ENCODE results near the gene CMBL. TPM values are rescaled to one million over a fixed set of nuclear protein-coding genes. Genes with fewer than 3 reads are reported as not detected.

The CMBL gene
- total and polyA plus RNA-seq, 2 of the 13 experiments (the other 11 are each of a cell fraction or from before 2014, with no cell fraction given), result 11.5 to 17.0 TPM

DNA sequence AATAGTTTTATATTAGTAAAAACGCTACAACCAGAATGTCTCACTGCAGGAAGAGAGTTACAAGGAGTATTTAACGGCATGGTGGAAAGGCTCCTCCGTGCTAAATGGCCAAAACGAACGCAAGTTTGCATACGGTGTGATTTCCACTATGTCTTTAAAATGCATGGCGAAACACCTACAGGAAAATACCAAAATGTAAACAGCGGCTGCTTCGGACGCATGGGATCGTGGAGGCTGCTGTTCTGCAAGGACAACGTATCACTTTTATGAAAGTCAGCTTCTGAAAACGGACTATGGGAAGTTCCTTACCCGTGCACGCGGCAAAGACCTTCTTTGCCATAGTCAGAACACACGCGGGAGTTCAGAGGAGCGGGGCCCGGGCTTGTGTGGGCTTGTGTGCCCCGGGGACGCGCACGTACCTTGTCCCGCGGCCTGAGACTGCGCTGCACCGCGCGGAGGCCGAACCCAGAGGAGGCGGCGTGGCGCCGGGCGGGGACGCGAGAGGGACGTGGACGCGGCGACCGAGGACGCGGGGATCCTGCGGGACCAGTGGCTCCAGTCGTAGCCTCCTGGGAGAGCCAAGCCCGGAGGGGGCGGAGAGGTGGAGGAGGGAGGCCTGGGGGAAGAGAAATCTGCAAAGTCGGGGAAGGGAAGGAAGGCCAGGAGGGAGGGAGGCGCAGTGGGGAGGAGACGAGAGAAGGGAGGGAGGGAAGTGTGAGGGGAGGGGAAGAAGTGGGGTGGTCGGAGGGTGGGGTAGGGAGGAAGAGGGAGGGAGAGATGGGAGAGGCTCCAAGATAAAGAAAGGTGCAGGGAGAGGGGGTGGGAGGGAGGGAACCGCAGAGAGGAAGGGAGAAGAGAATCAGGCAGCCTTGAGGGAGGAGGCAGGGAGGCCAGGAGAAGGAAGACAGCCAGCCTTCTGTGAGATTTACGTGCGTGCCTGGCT is at the start of gene CMBL (continued):
- TF ChIP-seq AGO2 (optimal IDR thresholded peaks at IDR 0.05; ENCODE audit: low read depth, low read length), result peak; percentile 20
- TF ChIP-seq, protein P1, sequence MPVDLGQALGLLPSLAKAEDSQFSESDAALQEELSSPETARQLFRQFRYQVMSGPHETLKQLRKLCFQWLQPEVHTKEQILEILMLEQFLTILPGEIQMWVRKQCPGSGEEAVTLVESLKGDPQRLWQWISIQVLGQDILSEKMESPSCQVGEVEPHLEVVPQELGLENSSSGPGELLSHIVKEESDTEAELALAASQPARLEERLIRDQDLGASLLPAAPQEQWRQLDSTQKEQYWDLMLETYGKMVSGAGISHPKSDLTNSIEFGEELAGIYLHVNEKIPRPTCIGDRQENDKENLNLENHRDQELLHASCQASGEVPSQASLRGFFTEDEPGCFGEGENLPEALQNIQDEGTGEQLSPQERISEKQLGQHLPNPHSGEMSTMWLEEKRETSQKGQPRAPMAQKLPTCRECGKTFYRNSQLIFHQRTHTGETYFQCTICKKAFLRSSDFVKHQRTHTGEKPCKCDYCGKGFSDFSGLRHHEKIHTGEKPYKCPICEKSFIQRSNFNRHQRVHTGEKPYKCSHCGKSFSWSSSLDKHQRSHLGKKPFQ (CRISPR knock-in tag; IDR thresholded peaks at IDR 0.05; ENCODE audit: insufficient replicate concordance), result no peak
- peak; percentile 63; the same call in 1 of the 2 replicates for TF ChIP-seq HOXA5 (CRISPR knock-in tag; IDR thresholded peaks at IDR 0.05)
- peak; percentile 26; the same call in 1 of the 2 replicates for TF ChIP-seq ARNT2 (CRISPR knock-in tag; IDR thresholded peaks at IDR 0.05; ENCODE audit: low read depth)
- TF ChIP-seq, protein P2, sequence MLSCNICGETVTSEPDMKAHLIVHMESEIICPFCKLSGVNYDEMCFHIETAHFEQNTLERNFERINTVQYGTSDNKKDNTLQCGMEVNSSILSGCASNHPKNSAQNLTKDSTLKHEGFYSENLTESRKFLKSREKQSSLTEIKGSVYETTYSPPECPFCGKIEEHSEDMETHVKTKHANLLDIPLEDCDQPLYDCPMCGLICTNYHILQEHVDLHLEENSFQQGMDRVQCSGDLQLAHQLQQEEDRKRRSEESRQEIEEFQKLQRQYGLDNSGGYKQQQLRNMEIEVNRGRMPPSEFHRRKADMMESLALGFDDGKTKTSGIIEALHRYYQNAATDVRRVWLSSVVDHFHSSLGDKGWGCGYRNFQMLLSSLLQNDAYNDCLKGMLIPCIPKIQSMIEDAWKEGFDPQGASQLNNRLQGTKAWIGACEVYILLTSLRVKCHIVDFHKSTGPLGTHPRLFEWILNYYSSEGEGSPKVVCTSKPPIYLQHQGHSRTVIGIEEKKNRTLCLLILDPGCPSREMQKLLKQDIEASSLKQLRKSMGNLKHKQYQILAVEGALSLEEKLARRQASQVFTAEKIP (CRISPR knock-in tag; IDR thresholded peaks at IDR 0.05; ENCODE audit: borderline replicate concordance), result no peak
- no peak for TF ChIP-seq ZNF563 (CRISPR knock-in tag; IDR thresholded peaks at IDR 0.05)
- TF ChIP-seq SIN3B (IDR thresholded peaks at IDR 0.05; ENCODE audit: low read length), result no peak
- TF ChIP-seq CHD4 (IDR thresholded peaks at IDR 0.05; ENCODE audit: borderline replicate concordance, low read length), result no peak
- no peak for TF ChIP-seq RFX3 (CRISPR knock-in tag; IDR thresholded peaks at IDR 0.05)
- no peak for TF ChIP-seq ZNF329 (CRISPR knock-in tag; IDR thresholded peaks at IDR 0.05; ENCODE audit: low read depth)
- TF ChIP-seq HOXA9 (CRISPR knock-in tag; IDR thresholded peaks at IDR 0.05; ENCODE audit: borderline replicate concordance), result peak; percentile 68; the same call in 1 of the 2 replicates
- TF ChIP-seq, protein P3, sequence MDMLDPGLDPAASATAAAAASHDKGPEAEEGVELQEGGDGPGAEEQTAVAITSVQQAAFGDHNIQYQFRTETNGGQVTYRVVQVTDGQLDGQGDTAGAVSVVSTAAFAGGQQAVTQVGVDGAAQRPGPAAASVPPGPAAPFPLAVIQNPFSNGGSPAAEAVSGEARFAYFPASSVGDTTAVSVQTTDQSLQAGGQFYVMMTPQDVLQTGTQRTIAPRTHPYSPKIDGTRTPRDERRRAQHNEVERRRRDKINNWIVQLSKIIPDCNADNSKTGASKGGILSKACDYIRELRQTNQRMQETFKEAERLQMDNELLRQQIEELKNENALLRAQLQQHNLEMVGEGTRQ (IDR thresholded peaks at IDR 0.05; ENCODE audit: low read depth, low read length), result no peak
- TF ChIP-seq, protein P3 (CRISPR knock-in tag; IDR thresholded peaks at IDR 0.05; ENCODE audit: borderline replicate concordance), result no peak
- TF ChIP-seq, protein P4, sequence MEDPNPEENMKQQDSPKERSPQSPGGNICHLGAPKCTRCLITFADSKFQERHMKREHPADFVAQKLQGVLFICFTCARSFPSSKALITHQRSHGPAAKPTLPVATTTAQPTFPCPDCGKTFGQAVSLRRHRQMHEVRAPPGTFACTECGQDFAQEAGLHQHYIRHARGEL (CRISPR knock-in tag; IDR thresholded peaks at IDR 0.05), result no peak
- no peak for TF ChIP-seq ARNT (IDR thresholded peaks at IDR 0.05)
- TF ChIP-seq POLR2AphosphoS2 (IDR thresholded peaks at IDR 0.05; ENCODE audit: low read depth, low read length), result no peak
- no peak for TF ChIP-seq ZNF496 (CRISPR knock-in tag; IDR thresholded peaks at IDR 0.05; ENCODE audit: insufficient replicate concordance)
- no peak for TF ChIP-seq ZKSCAN8 (CRISPR knock-in tag; IDR thresholded peaks at IDR 0.05; ENCODE audit: borderline replicate concordance)
- no peak for TF ChIP-seq SNAI1 (CRISPR knock-in tag; IDR thresholded peaks at IDR 0.05; ENCODE audit: borderline replicate concordance)
- no peak for TF ChIP-seq CEBPB (IDR thresholded peaks at IDR 0.05; ENCODE audit: borderline replicate concordance, low read depth, low read length)
- no peak for TF ChIP-seq ZNF737 (CRISPR knock-in tag; IDR thresholded peaks at IDR 0.05; ENCODE audit: borderline replicate concordance)
- no peak for TF ChIP-seq KLF13 (CRISPR knock-in tag; IDR thresholded peaks at IDR 0.05)
- no peak for TF ChIP-seq PAF1 (CRISPR knock-in tag; IDR thresholded peaks at IDR 0.05)
- TF ChIP-seq ZNF792 (CRISPR knock-in tag; IDR thresholded peaks at IDR 0.05), result 0 out of 2 replicates have a peak, but pooled peaks have one; percentile 20
- no peak for TF ChIP-seq NPAS2 (CRISPR knock-in tag; IDR thresholded peaks at IDR 0.05; ENCODE audit: borderline replicate concordance)

Data from HepG2 (cell line).